GM23338 (cell line): ENCODE measurements around the gene CHAF1B. TPM values are rescaled to one million over a fixed set of nuclear protein-coding genes. Genes with fewer than 3 reads are reported as not detected.

ENCODE experiments used
- ATAC-seq: fragments of 200-7000 bp; cut with Tn5 transposase; 3 replicates; pipeline ENCODE4 v1.9.1; 2020
- DNase-seq: peaks from one replicate; pipeline ENCODE4 v3.0.0-alpha.2; 2015; ENCODE audit warnings: low spot score
- H2AFZ ChIP-seq: fragments of 200-600 bp; sonication (generic); 2 replicates; pipeline ENCODE4 v1.8.0; 2016; ENCODE audit warnings: antibody characterized with exemption, mild to moderate bottlenecking, moderate library complexity
- H3F3A ChIP-seq: fragments of 200-600 bp; sonication (generic); replicated peaks from 2 replicates; pipeline ENCODE4 v1.8.0; 2017; ENCODE audit warnings: antibody characterized with exemption, mixed run types, low read depth
- H3K27ac ChIP-seq: fragments of 200-600 bp; sonication (generic); 2 replicates; pipeline ENCODE4 v1.6.1; 2016; ENCODE audit warnings: low read depth
- H3K27me3 ChIP-seq: fragments of 200-600 bp; sonication (generic); 2 replicates; pipeline ENCODE4 v1.8.0; 2016; ENCODE audit warnings: mild to moderate bottlenecking, mixed run types, moderate library complexity; ENCODE audit not compliant: insufficient read depth
- H3K36me3 ChIP-seq: fragments of 200-600 bp; sonication (generic); 2 replicates; pipeline ENCODE4 v1.8.0; 2016; ENCODE audit warnings: mild to moderate bottlenecking; ENCODE audit not compliant: insufficient read depth
- H3K4me1 ChIP-seq: fragments of 200-600 bp; sonication (generic); 2 replicates; pipeline ENCODE4 v1.8.0; 2016; ENCODE audit warnings: mild to moderate bottlenecking, moderate library complexity; ENCODE audit not compliant: insufficient read depth
- H3K4me2 ChIP-seq: fragments of 200-600 bp; sonication (generic); 2 replicates; pipeline ENCODE4 v1.7.1; 2017; ENCODE audit warnings: mixed run types
- H3K4me3 ChIP-seq: fragments of 200-600 bp; sonication (generic); 2 replicates; pipeline ENCODE4 v1.6.1; 2016; ENCODE audit warnings: mixed run types
- H3K79me2 ChIP-seq: fragments of 200-600 bp; sonication (generic); replicated peaks from 2 replicates; pipeline ENCODE4 v1.8.0; 2017; ENCODE audit warnings: mild to moderate bottlenecking; ENCODE audit not compliant: insufficient read depth
- H3K9me2 ChIP-seq: fragments of 200-600 bp; sonication (generic); 2 replicates; pipeline ENCODE4 v1.8.0; 2017; ENCODE audit not compliant: insufficient read depth
- H4K20me1 ChIP-seq: fragments of 200-600 bp; sonication (generic); replicated peaks from 2 replicates; pipeline ENCODE4 v1.8.0; 2017; ENCODE audit warnings: mild to moderate bottlenecking; ENCODE audit not compliant: insufficient read depth
- H3K27ac Mint-ChIP-seq: 2 replicates; pipeline ENCODE4 v1.8.0; 2020; ENCODE audit warnings: inconsistent platforms, mild to moderate bottlenecking, moderate library complexity, mixed read lengths
- H3K27me3 Mint-ChIP-seq: 3 replicates; pipeline ENCODE4 v1.8.0; 2022; ENCODE audit warnings: low read depth, mild to moderate bottlenecking, moderate library complexity, mixed read lengths, inconsistent platforms; ENCODE audit not compliant: insufficient read depth, poor library complexity
- H3K36me3 Mint-ChIP-seq: 3 replicates; pipeline ENCODE4 v1.8.0; 2021; ENCODE audit warnings: low read depth, mild to moderate bottlenecking, inconsistent platforms, moderate library complexity, mixed read lengths
- H3K4me1 Mint-ChIP-seq: 3 replicates; pipeline ENCODE4 v1.8.0; 2020; ENCODE audit warnings: mild to moderate bottlenecking, inconsistent platforms, mixed read lengths
- H3K4me3 Mint-ChIP-seq: 3 replicates; pipeline ENCODE4 v1.8.0; 2021; ENCODE audit warnings: moderate library complexity, mild to moderate bottlenecking, inconsistent platforms, mixed read lengths
- H3K9me3 Mint-ChIP-seq: 3 replicates; pipeline ENCODE4 v1.8.0; 2020; ENCODE audit warnings: moderate library complexity, mild to moderate bottlenecking, inconsistent platforms, mixed read lengths
- EZH2phosphoT487 ChIP-seq: fragments of 200-600 bp; sonication (generic); IDR thresholded peaks from one replicate; pipeline ENCODE4 v1.8.1; 2018; ENCODE audit warnings: antibody characterized with exemption; ENCODE audit not compliant: unreplicated experiment
- JUNB ChIP-seq: IDR thresholded peaks from one replicate; pipeline ENCODE4 v1.6.1; 2016; ENCODE audit warnings: antibody characterized with exemption; ENCODE audit not compliant: unreplicated experiment
- POLR2AphosphoS5 ChIP-seq: IDR thresholded peaks from 2 replicates; pipeline ENCODE4 v1.6.1; 2016; ENCODE audit warnings: antibody characterized with exemption, low read depth
- STAT1 ChIP-seq: IDR thresholded peaks from one replicate; pipeline ENCODE4 v1.6.1; 2016; ENCODE audit warnings: antibody characterized with exemption; ENCODE audit not compliant: unreplicated experiment
- ZNF114 ChIP-seq: fragments of 250-450 bp; sonication (Bioruptor Pico); IDR thresholded peaks from 2 replicates; pipeline ENCODE4 v1.5.0; 2020; ENCODE audit warnings: mild to moderate bottlenecking, moderate library complexity
- ZNF331 ChIP-seq: fragments of 250-450 bp; sonication (Bioruptor Pico); IDR thresholded peaks from 2 replicates; pipeline ENCODE4 v1.5.0; 2020; ENCODE audit warnings: low read depth, mild to moderate bottlenecking, moderate library complexity
- polyA plus RNA-seq: library from polyadenylated mRNA; unstranded; fragments of >200 nt; fragmentation: Nextera tagmentation; extraction: Ambion mirVana; gene quantifications from 2 replicates; pipeline ENCODE4 v1.2.1, GENCODE V29; 2016
- total RNA-seq: library from RNA; depleted of rRNA; stranded (reverse); fragments of >200 nt; shearing (Covaris generic); gene quantifications from 2 replicates; pipeline ENCODE4 v1.2.3, GENCODE V29; 2014
- TF ChIP-seq, protein P1 (sequence below): IDR thresholded peaks from one replicate; pipeline ENCODE4 v1.6.1; 2018; ENCODE audit warnings: antibody characterized with exemption; ENCODE audit not compliant: unreplicated experiment
- TF ChIP-seq, protein P2 (sequence below): fragments of 250-450 bp; sonication (Bioruptor Pico); IDR thresholded peaks from 2 replicates; pipeline ENCODE4 v1.5.0; 2020; ENCODE audit warnings: mild to moderate bottlenecking, moderate library complexity
- TF ChIP-seq, protein P3 (sequence below), 2 experiments: fragments of 200-600 bp in 1 of 2; sonication (generic) in 1 of 2; conservative IDR thresholded peaks; 2 replicates each; pipeline versions ENCODE4 v1.5.1 to v1.6.1; 2016 to 2017; ENCODE audit warnings: antibody characterized with exemption in 2 of 2, low read depth in 2 of 2, mild to moderate bottlenecking in 2 of 2, moderate library complexity in 1 of 2
- TF ChIP-seq, protein P4 (sequence below): IDR thresholded peaks from 2 replicates; pipeline ENCODE4 v1.6.1; 2016; ENCODE audit warnings: antibody characterized with exemption

CHAF1B gene
- total and polyA plus RNA-seq, 2 experiments from 2014 or later: 7.9 to 13.1 TPM

DNA sequence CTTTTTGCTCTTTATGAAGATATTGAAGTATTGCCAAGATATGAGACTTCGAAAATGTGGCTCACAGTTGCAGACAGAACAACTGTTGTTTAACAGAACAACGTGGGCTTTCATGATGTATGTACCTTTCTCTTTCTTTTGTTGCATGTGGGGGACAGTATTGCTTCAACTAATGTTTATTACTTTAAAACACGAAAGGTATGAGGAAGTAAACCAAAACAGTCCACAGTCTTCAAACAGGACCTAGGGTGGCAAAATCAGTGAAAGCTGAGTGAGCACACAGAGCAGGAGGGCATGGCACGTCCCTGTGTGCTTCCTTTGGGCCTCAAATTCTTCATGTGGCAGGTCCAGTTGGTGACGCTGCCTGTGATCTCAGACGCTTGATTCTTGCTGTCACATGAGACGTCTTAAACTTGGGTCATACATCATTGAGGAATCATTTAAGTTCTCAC is 7.8 kb upstream of the CHAF1B start (continued):
- TF ChIP-seq, protein P1, sequence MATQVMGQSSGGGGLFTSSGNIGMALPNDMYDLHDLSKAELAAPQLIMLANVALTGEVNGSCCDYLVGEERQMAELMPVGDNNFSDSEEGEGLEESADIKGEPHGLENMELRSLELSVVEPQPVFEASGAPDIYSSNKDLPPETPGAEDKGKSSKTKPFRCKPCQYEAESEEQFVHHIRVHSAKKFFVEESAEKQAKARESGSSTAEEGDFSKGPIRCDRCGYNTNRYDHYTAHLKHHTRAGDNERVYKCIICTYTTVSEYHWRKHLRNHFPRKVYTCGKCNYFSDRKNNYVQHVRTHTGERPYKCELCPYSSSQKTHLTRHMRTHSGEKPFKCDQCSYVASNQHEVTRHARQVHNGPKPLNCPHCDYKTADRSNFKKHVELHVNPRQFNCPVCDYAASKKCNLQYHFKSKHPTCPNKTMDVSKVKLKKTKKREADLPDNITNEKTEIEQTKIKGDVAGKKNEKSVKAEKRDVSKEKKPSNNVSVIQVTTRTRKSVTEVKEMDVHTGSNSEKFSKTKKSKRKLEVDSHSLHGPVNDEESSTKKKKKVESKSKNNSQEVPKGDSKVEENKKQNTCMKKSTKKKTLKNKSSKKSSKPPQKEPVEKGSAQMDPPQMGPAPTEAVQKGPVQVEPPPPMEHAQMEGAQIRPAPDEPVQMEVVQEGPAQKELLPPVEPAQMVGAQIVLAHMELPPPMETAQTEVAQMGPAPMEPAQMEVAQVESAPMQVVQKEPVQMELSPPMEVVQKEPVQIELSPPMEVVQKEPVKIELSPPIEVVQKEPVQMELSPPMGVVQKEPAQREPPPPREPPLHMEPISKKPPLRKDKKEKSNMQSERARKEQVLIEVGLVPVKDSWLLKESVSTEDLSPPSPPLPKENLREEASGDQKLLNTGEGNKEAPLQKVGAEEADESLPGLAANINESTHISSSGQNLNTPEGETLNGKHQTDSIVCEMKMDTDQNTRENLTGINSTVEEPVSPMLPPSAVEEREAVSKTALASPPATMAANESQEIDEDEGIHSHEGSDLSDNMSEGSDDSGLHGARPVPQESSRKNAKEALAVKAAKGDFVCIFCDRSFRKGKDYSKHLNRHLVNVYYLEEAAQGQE: no peak
- TF ChIP-seq POLR2AphosphoS5: no peak

DNA sequence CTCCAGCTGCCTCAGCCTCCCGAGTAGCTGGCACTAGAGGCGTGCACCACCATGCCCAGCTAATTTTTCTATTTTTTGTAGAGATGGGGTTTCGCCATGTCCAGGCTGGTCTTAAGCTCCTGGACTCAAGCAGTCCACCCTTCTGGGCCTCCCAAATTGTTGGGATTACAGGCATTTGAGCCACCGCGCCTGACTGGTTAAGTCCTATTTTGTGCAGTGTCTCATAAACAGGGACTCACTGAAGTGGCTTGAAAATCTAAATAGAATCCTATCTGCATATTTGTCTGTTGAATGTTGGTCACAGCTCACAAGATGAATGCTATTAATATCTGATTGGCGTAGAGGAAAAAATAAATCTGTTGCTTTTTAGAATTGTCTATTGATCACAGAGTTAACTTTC is 5.9 kb upstream of the CHAF1B start:
- Histone ChIP-seq H2AFZ (no peak overlapping the region), H3K4me2 (no peak overlapping the region), H3K79me2 (no peaks in the 10 kb centered on the region), H3F3A (peaks cover 3% of the 10 kb centered on the region; the same call in 1 of the 2 replicates), H3K27me3 (no peaks in the 10 kb centered on the region), H4K20me1 (no peaks in the 10 kb centered on the region), H3K9me2 (peaks cover 4% of the 10 kb centered on the region), H3K4me3 (no peak overlapping the region), H3K36me3 (peaks cover 27% of the 10 kb centered on the region; the same call in 1 of the 2 replicates), H3K27ac (no peak overlapping the region), H3K4me1 (peaks cover 2% of the 10 kb centered on the region; the same call in 1 of the 2 replicates)
- no peak for ATAC-seq
- Mint-ChIP-seq H3K9me3 (no peaks in the 10 kb centered on the region), H3K4me3 (no peak overlapping the region), H3K27me3 (no peaks in the 10 kb centered on the region), H3K36me3 (peaks cover 18% of the 10 kb centered on the region; the same call in 2 of the 3 replicates), H3K4me1 (peaks cover 2% of the 10 kb centered on the region; the same call in 1 of the 3 replicates), H3K27ac (0 out of 2 replicates have a peak overlapping the region, but pooled peaks have one; percentile 7)
- no peak for DNase-seq
- TF ChIP-seq, protein P2, sequence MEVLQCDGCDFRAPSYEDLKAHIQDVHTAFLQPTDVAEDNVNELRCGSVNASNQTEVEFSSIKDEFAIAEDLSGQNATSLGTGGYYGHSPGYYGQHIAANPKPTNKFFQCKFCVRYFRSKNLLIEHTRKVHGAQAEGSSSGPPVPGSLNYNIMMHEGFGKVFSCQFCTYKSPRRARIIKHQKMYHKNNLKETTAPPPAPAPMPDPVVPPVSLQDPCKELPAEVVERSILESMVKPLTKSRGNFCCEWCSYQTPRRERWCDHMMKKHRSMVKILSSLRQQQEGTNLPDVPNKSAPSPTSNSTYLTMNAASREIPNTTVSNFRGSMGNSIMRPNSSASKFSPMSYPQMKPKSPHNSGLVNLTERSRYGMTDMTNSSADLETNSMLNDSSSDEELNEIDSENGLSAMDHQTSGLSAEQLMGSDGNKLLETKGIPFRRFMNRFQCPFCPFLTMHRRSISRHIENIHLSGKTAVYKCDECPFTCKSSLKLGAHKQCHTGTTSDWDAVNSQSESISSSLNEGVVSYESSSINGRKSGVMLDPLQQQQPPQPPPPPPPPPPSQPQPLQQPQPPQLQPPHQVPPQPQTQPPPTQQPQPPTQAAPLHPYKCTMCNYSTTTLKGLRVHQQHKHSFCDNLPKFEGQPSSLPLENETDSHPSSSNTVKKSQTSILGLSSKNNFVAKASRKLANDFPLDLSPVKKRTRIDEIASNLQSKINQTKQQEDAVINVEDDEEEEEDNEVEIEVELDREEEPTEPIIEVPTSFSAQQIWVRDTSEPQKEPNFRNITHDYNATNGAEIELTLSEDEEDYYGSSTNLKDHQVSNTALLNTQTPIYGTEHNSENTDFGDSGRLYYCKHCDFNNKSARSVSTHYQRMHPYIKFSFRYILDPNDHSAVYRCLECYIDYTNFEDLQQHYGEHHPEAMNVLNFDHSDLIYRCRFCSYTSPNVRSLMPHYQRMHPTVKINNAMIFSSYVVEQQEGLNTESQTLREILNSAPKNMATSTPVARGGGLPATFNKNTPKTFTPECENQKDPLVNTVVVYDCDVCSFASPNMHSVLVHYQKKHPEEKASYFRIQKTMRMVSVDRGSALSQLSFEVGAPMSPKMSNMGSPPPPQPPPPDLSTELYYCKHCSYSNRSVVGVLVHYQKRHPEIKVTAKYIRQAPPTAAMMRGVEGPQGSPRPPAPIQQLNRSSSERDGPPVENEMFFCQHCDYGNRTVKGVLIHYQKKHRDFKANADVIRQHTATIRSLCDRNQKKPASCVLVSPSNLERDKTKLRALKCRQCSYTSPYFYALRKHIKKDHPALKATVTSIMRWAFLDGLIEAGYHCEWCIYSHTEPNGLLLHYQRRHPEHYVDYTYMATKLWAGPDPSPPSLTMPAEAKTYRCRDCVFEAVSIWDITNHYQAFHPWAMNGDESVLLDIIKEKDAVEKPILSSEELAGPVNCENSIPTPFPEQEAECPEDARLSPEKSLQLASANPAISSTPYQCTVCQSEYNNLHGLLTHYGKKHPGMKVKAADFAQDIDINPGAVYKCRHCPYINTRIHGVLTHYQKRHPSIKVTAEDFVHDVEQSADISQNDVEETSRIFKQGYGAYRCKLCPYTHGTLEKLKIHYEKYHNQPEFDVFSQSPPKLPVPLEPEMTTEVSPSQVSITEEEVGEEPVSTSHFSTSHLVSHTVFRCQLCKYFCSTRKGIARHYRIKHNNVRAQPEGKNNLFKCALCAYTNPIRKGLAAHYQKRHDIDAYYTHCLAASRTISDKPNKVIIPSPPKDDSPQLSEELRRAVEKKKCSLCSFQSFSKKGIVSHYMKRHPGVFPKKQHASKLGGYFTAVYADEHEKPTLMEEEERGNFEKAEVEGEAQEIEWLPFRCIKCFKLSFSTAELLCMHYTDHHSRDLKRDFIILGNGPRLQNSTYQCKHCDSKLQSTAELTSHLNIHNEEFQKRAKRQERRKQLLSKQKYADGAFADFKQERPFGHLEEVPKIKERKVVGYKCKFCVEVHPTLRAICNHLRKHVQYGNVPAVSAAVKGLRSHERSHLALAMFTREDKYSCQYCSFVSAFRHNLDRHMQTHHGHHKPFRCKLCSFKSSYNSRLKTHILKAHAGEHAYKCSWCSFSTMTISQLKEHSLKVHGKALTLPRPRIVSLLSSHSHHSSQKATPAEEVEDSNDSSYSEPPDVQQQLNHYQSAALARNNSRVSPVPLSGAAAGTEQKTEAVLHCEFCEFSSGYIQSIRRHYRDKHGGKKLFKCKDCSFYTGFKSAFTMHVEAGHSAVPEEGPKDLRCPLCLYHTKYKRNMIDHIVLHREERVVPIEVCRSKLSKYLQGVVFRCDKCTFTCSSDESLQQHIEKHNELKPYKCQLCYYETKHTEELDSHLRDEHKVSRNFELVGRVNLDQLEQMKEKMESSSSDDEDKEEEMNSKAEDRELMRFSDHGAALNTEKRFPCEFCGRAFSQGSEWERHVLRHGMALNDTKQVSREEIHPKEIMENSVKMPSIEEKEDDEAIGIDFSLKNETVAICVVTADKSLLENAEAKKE (CRISPR knock-in tag): no peak
- no peak for TF ChIP-seq ZNF114 (CRISPR knock-in tag)
- TF ChIP-seq, protein P3, sequence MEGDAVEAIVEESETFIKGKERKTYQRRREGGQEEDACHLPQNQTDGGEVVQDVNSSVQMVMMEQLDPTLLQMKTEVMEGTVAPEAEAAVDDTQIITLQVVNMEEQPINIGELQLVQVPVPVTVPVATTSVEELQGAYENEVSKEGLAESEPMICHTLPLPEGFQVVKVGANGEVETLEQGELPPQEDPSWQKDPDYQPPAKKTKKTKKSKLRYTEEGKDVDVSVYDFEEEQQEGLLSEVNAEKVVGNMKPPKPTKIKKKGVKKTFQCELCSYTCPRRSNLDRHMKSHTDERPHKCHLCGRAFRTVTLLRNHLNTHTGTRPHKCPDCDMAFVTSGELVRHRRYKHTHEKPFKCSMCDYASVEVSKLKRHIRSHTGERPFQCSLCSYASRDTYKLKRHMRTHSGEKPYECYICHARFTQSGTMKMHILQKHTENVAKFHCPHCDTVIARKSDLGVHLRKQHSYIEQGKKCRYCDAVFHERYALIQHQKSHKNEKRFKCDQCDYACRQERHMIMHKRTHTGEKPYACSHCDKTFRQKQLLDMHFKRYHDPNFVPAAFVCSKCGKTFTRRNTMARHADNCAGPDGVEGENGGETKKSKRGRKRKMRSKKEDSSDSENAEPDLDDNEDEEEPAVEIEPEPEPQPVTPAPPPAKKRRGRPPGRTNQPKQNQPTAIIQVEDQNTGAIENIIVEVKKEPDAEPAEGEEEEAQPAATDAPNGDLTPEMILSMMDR (conservative IDR thresholded peaks at IDR 0.05; ENCODE audit: low read depth in 2 of 2): no peak
- TF ChIP-seq EZH2phosphoT487: no peak
- TF ChIP-seq STAT1: no peak
- no peak for TF ChIP-seq JUNB
- no peak for TF ChIP-seq ZNF331 (CRISPR knock-in tag)
- TF ChIP-seq, protein P4, sequence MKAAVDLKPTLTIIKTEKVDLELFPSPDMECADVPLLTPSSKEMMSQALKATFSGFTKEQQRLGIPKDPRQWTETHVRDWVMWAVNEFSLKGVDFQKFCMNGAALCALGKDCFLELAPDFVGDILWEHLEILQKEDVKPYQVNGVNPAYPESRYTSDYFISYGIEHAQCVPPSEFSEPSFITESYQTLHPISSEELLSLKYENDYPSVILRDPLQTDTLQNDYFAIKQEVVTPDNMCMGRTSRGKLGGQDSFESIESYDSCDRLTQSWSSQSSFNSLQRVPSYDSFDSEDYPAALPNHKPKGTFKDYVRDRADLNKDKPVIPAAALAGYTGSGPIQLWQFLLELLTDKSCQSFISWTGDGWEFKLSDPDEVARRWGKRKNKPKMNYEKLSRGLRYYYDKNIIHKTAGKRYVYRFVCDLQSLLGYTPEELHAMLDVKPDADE: no peak
